ENCODE results near the gene SLC29A1.
A peak's percentile ranks its signal among the peaks of the same experiment; 100 is the strongest.

- peak; percentile 98 for TF ChIP-seq CTCF (IDR thresholded peaks at IDR 0.05; ENCODE audit: low read depth, low read length)
- TF ChIP-seq EZH2phosphoT487 (IDR thresholded peaks at IDR 0.05; ENCODE audit: low read depth) = no peak
Measured at GRCh38 chr6:44268095-44268628, 44.8 kb downstream of the SLC29A1 start.
